ENCODE data around the gene GALNT9.

GRCh38 chr12:132206046-132206434 is 123.3 kb downstream of the GALNT9 start:
- TF ChIP-seq CTCF (IDR thresholded peaks at IDR 0.05; ENCODE audit: poor library complexity) (no peak), EZH2 (IDR thresholded peaks at IDR 0.05; ENCODE audit: borderline replicate concordance) (no peak), EZH2phosphoT487 (IDR thresholded peaks at IDR 0.05; ENCODE audit: low read depth, severe bottlenecking, unreplicated experiment) (no peak)

All from hepatocyte (in vitro differentiated cells).